Colonic mucosa (tissue), 4 donors: Measurements from ENCODE around the gene EXD3. TPM values are rescaled to one million over a fixed set of nuclear protein-coding genes. Genes with fewer than 3 reads are reported as not detected.

Experiments
- DNase-seq: peaks from one replicate; pipeline ENCODE4 v3.0.0-alpha.2; 2020
- H3K27ac ChIP-seq: fragments of 200-600 bp; one replicate; pipeline ENCODE4 v1.8.0; 2021
- H3K27me3 ChIP-seq: fragments of 200-600 bp; one replicate; pipeline ENCODE4 v1.8.0; 2021
- H3K36me3 ChIP-seq: fragments of 200-600 bp; one replicate; pipeline ENCODE4 v1.8.0; 2021
- H3K4me1 ChIP-seq: fragments of 200-600 bp; one replicate; pipeline ENCODE4 v1.8.0; 2021; ENCODE audit warnings: mild to moderate bottlenecking
- H3K4me3 ChIP-seq: fragments of 200-600 bp; one replicate; pipeline ENCODE4 v1.8.0; 2021
- H3K9ac ChIP-seq, 2 donors: one replicate each; pipeline ENCODE4 v1.7.0; 2013; ENCODE audit warnings: control low read depth in 2 of 2, low read depth in 2 of 2, low read length in 2 of 2
- H3K9me3 ChIP-seq: fragments of 200-600 bp; one replicate; pipeline ENCODE4 v1.8.0; 2021
- intact Hi-C: fragments of 100-400 bp; cut with DNase I; formaldehyde crosslinking; loops from one replicate; pipeline ENCODE4 v1.14.1; 2022
- total RNA-seq, 2 donors: library from RNA; stranded (reverse); fragmentation: NEBNext Ultra II Directional in 1 of 2; extraction: Animal tissue kit (Norgen Biotek cat#: 25700) in 1 of 2; gene quantifications; one replicate each; pipeline ENCODE4 v1.2.1, GENCODE V29; 2021
- TF ChIP-seq, protein P1 (sequence below): fragments of 200-600 bp; IDR thresholded peaks from one replicate; pipeline ENCODE4 v1.8.0; 2022; ENCODE audit warnings: antibody characterized with exemption, mild to moderate bottlenecking
- donor health status: healthy.
- donor health status: DM: no; HTN: no; CAD: no.
- donor health status: DM: no; HTN: no; CAD: no.

The EXD3 gene
- total RNA-seq, 2 donors from 2014 or later: 34.9 to 36.4 TPM

DNA sequence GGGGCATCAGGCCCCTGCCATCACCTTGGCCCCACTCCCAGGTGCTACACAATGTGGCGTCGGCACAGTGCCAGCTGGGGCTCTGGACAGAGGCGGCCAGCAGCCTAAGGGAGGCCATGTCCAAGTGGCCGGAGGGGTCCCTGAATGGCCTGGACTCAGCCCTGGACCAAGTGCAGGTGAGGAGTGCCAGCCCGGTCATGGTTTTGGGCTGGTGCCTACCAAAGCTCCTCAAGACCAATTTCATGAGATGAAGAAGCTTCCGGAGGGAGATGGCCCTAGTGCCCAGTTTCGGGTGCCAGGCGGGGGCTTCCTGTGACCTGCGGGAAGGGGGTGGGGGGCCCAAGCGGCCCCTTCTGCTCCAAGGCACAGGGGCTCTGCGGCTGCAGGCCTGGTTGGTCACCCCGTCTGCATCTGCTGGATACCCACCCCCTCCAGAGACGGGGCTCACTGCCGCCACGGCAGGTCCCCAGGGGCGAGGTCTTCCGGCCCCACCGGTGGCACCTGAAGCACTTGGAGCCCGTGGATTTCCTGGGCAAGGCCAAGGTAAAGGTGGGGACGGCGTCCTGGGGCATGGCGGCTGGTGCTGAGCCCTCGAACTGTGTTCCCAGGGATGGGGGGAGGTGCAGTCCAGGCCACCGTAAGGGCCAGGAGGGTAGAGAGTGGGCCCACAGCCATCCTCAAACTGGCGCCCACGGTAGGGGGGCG, 6.0 kb upstream of the EXD3 start:
- no peaks in the 10 kb centered on the region for H3K9me3 ChIP-seq
- H3K4me3 ChIP-seq: no peak overlapping the region
- no peak overlapping the region for H3K27ac ChIP-seq
- TF ChIP-seq, protein P1, sequence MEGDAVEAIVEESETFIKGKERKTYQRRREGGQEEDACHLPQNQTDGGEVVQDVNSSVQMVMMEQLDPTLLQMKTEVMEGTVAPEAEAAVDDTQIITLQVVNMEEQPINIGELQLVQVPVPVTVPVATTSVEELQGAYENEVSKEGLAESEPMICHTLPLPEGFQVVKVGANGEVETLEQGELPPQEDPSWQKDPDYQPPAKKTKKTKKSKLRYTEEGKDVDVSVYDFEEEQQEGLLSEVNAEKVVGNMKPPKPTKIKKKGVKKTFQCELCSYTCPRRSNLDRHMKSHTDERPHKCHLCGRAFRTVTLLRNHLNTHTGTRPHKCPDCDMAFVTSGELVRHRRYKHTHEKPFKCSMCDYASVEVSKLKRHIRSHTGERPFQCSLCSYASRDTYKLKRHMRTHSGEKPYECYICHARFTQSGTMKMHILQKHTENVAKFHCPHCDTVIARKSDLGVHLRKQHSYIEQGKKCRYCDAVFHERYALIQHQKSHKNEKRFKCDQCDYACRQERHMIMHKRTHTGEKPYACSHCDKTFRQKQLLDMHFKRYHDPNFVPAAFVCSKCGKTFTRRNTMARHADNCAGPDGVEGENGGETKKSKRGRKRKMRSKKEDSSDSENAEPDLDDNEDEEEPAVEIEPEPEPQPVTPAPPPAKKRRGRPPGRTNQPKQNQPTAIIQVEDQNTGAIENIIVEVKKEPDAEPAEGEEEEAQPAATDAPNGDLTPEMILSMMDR: no peak
- DNase-seq: no peak
- H3K27me3 ChIP-seq: no peaks in the 10 kb centered on the region
- H3K36me3 ChIP-seq: no peaks in the 10 kb centered on the region
- intact Hi-C loops: no loop called here
- H3K9ac ChIP-seq: no peak overlapping the region
- no peaks in the 10 kb centered on the region for H3K4me1 ChIP-seq

DNA sequence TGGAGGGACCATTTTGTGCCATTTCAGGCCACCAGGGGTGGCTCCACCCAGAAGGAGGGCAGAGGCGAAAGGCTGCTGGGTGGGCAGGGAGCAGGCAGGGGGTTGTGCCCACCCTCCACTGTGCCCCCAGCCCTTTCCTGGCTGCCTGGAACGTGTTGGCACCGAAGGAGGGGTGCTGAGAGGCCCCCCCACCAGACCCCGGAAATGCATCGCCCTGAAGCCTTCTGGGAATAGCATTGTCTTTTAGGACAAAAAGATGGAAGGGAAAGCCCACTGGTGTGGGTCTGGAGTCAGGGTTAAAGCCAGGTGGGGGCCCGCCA, 5.3 kb upstream of the EXD3 start:
- Histone ChIP-seq H3K9ac (no peak overlapping the region), H3K4me1 (no peaks in the 10 kb centered on the region), H3K27ac (no peak overlapping the region), H3K4me3 (no peak overlapping the region), H3K9me3 (no peaks in the 10 kb centered on the region), H3K36me3 (no peaks in the 10 kb centered on the region), H3K27me3 (no peaks in the 10 kb centered on the region)
- intact Hi-C loops: no loop called here
- TF ChIP-seq, protein P1: no peak
- DNase-seq: no peak

- Histone ChIP-seq H3K9ac (no peak overlapping the region), H3K27me3 (no peaks in the 10 kb centered on the region), H3K27ac (no peak overlapping the region), H3K4me3 (no peak overlapping the region), H3K9me3 (no peaks in the 10 kb centered on the region), H3K36me3 (no peaks in the 10 kb centered on the region), H3K4me1 (no peaks in the 10 kb centered on the region)
- DNase-seq: no peak
- intact Hi-C loops: no loop called here
- TF ChIP-seq, protein P1: no peak
Observed at GRCh38 chr9:137427454-137428310, 4.7 kb upstream of the EXD3 start.

DNA sequence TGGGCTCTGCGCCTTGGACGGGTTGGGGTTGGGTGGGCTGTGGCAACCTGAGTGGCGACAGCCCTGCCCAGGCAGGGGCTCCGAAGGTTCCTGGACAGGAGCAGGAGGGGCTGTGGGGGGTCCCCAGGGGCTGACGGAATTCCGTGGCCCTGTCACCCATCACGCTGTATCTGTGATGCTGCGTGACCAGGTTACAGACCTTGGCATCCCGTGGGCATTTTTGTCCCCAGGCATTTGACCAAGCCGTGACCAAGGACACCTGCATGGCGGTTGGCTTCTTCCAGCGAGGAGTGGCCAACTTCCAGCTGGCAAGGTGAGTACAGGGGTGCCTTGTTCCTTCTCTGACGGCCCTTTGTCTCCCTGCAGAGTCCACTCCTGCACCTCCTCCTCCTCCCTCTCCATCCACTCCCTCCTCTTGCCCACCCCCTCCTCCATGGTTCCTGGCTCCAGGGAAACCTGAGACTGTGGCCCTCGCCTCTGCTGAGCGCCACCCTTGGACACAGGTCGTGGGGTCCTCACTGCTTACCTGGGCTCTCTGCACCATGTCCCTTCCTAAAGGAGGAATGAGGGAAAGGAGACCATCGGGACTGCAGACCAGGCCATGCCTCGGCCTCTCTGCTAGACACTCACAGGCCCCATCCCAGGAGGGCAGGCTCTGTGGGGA, 3.2 kb upstream of the EXD3 start:
- no peak overlapping the region for H3K27ac ChIP-seq
- TF ChIP-seq, protein P1: no peak

GRCh38 chr9:137423514-137424291, 741 bp upstream of the EXD3 start:
- Histone ChIP-seq H3K4me1 (no peaks in the 10 kb centered on the region), H3K9ac (peak overlapping the region; percentile 92 to 99), H3K9me3 (no peaks in the 10 kb centered on the region), H3K36me3 (no peaks in the 10 kb centered on the region), H3K27me3 (no peaks in the 10 kb centered on the region), H3K27ac (peak overlapping the region; percentile 86), H3K4me3 (peak overlapping the region; percentile 98)
- intact Hi-C loops: no loop called here
- TF ChIP-seq, protein P1: peak; percentile 6
- DNase-seq: peak; percentile 62

More for the DNA sequence above, 3.2 kb upstream of the EXD3 start:
- Histone ChIP-seq H3K4me1 (no peaks in the 10 kb centered on the region), H3K9ac (no peak overlapping the region), H3K27me3 (no peaks in the 10 kb centered on the region), H3K4me3 (no peak overlapping the region), H3K36me3 (no peaks in the 10 kb centered on the region), H3K9me3 (no peaks in the 10 kb centered on the region)
- DNase-seq: no peak
- intact Hi-C loops: no loop called here
